Subcutaneous adipose tissue (tissue), 4 donors: ENCODE results near the gene FANCL. TPM values are rescaled to one million over a fixed set of nuclear protein-coding genes. Genes with fewer than 3 reads are reported as not detected.

Experiments used
- CTCF ChIP-seq: fragments of 450-650 bp; IDR thresholded peaks from one replicate; pipeline ENCODE4 v1.5.1; 2016; ENCODE audit warnings: low read depth, mild to moderate bottlenecking, control low read depth, antibody characterized with exemption, moderate library complexity
- total RNA-seq, 4 donors: library from RNA; depleted of rRNA; stranded (reverse); fragments of >200 nt; gene quantifications; one replicate each; pipeline ENCODE4 v1.1.0, GENCODE V29; 2016

FANCL gene
- total RNA-seq, 4 donors from 2014 or later = 13.4 to 19.8 (median 15.1) TPM

DNA sequence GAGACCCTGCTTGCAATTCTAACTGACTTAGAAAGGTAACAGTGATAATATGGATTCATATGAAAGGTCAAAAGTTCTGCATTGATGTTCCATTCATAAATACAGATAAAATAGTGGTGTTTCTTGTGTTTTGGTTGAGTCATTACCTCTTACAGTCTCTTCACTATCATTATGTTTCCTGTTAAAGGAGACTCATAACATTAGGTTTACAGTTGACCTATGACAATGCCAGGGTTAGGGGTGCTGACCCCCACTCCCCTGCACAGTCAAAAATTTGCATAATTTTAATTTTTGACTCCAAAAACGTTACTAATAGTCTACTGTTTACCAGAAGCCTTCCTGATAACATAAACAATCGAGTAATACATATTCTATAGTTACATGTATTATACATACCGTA is 119.1 kb downstream of the FANCL start:
- TF ChIP-seq CTCF = no peak

DNA sequence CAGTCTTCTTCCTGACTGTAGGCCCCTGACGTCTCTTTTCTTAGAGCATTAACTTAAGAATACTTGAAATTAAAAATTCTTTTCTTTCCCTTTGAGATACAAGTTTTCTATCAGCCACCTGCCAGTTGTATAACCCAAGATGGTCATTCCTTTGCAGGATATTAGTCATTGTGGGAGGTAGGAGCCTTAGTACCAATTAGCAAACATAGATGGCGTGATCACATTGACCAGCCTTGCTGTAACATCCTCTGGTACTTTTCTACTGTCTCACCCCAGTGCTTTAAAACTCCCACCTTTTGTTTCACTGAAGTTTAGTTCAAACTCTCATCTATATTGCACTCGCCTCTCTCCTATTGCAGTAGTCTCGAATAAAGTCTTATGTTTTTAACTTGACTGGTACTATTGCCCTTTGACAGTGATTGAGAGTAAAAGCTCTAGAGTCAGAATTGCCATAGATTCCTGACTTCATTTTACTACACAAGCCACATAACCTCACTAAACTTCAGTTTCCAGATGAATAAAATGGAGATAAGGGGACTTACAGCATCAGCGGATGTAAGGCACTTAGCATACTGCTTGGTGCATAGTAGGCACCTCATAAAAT is 120.4 kb downstream of the FANCL start:
- no peak for TF ChIP-seq CTCF

DNA sequence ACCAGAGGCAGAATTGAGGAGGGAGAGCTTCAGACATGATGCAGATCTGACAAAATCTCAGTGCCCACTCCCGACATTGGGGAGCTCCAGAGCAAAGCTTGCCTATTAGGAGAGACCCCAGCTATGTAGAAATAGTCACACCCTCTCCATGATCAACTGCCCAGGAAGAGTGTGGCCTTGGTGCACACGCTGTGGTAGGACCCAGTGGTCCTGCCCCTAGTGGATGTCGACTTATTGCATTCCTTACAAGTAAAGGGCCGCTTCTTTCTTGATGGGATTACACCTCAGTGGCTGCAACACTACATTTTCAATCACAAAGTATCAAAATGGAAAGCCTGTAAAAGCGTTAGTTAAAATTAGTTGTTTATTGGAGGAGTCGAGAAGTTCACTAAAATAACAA is 130.4 kb downstream of the FANCL start:
- TF ChIP-seq CTCF = no peak

- no peak for TF ChIP-seq CTCF
These were observed 131.6 kb downstream of the FANCL start for GRCh38 chr2:58109481-58109880.

Other genes with a start within 250 kb of the FANCL start
- gene VRK2, start 194.5 kb downstream of the FANCL start, total RNA-seq = 10 to 100 TPM; 18.5 to 42.7 (median 23.9) TPM